GM19397 (cell line): Measurements from ENCODE around the gene SLC6A17.

Source experiments
- ATAC-seq: cut with Tn5 transposase; IDR thresholded peaks from one replicate; pipeline ENCODE4 v1.9.1; 2021; ENCODE audit warnings: mild to moderate bottlenecking, moderate library complexity; ENCODE audit not compliant: unreplicated experiment

The SLC6A17 gene

GRCh38 chr1:110239441-110240430 is 89.4 kb downstream of the SLC6A17 start:
- ATAC-seq, result no peak

- ATAC-seq, result no peak
Measured at GRCh38 chr1:110240476-110241210, 90.3 kb downstream of the SLC6A17 start.

GRCh38 chr1:110241516-110241915 is 91.2 kb downstream of the SLC6A17 start:
- ATAC-seq, result no peak

GRCh38 chr1:110242062-110242461 is 91.8 kb downstream of the SLC6A17 start:
- no peak for ATAC-seq

- ATAC-seq, result no peak
Measured at GRCh38 chr1:110242731-110243130, 92.4 kb downstream of the SLC6A17 start.

GRCh38 chr1:110243146-110243545 is 92.9 kb downstream of the SLC6A17 start:
- no peak for ATAC-seq

GRCh38 chr1:110243574-110243973 is 93.3 kb downstream of the SLC6A17 start:
- peak; percentile 56 for ATAC-seq

- no peak for ATAC-seq
Measured at GRCh38 chr1:110245876-110246620, 95.8 kb downstream of the SLC6A17 start.

GRCh38 chr1:110248746-110249145 is 98.5 kb downstream of the SLC6A17 start:
- ATAC-seq, result no peak

GRCh38 chr1:110249256-110249655 is 99.0 kb downstream of the SLC6A17 start:
- ATAC-seq, result no peak

- no peak for ATAC-seq
Measured at GRCh38 chr1:110250008-110250407, 99.7 kb downstream of the SLC6A17 start.

- ATAC-seq, result no peak
Measured at GRCh38 chr1:110250749-110251148, 100.5 kb downstream of the SLC6A17 start.
